Stimulated activated CD8-positive, alpha-beta memory T cell treated with anti-CD3 and anti-CD28 coated beads, Interleukin-7, amount 100 ng/mL, for 48 hours (primary cell): Measurements from ENCODE around the gene SLC5A12.
"Not testable (repeated sequence)": the region's sequence is repeated elsewhere in the genome, so short reads cannot be mapped to it uniquely, and the experiment has no call there.

ENCODE experiments used
- DNase-seq, 2 donors: peaks; one replicate each; pipeline ENCODE4 v3.0.0-alpha.2; 2020; ENCODE audit warnings: low read depth in 1 of 2; ENCODE audit errors: extremely low read depth in 1 of 2

Gene SLC5A12

GRCh38 chr11:26665036-26665435 lies 56.8 kb downstream of the SLC5A12 start:
- DNase-seq, result no peak

GRCh38 chr11:26662916-26663315 lies 58.9 kb downstream of the SLC5A12 start:
- DNase-seq, result no peak

- DNase-seq, result no peak
Measured at GRCh38 chr11:26655287-26655686, 66.6 kb downstream of the SLC5A12 start.

DNA sequence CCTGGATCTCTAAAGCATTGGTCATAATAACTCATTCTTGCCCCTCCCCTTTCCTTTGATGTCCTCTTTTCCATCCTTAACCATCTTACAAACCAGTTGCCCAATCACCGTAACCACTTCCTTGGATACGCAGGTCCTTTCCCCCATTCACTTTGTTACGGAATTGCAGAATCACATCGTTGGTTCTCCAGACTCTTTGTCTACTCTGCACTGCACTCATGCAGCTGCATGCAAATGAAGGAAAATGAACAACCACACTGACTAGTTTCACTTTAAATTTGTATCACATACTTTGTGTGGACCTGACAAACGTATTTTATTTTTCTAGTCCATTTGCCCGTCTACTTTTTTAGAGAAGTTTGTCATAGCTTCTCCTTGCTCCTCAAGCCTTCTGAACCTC lies 69.9 kb downstream of the SLC5A12 start:
- no peak for DNase-seq

- DNase-seq, result no peak
Measured at GRCh38 chr11:26649884-26650283, 72.0 kb downstream of the SLC5A12 start.

GRCh38 chr11:26643314-26643713 lies 78.5 kb downstream of the SLC5A12 start:
- DNase-seq, result not testable (repeated sequence)

DNA sequence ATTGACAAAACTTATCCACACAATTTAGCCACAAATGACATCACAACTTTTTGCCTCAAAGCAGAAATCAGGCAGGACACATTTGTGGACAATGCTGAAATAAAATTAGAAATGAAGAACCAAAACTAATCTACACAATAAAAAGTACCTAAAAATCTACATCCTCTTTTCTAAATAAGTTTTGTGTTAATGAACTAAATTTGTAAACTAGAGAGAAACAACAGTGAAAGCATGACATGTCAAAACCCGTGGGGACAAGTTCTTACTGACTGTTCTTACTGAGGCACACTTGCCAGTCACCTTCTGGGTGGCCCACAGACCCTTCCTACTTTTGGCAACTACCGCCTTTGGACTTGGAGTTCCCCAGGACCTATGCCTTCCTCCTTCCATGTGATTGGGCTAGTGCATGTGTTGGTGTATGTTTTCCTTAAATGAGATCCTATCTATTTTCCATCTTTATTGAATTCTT lies 89.1 kb downstream of the SLC5A12 start:
- DNase-seq, result no peak

- DNase-seq, result no peak
Measured at GRCh38 chr11:26626346-26626745, 95.5 kb downstream of the SLC5A12 start.

- no peak for DNase-seq
Measured at GRCh38 chr11:26623076-26623659, 98.7 kb downstream of the SLC5A12 start.

DNA sequence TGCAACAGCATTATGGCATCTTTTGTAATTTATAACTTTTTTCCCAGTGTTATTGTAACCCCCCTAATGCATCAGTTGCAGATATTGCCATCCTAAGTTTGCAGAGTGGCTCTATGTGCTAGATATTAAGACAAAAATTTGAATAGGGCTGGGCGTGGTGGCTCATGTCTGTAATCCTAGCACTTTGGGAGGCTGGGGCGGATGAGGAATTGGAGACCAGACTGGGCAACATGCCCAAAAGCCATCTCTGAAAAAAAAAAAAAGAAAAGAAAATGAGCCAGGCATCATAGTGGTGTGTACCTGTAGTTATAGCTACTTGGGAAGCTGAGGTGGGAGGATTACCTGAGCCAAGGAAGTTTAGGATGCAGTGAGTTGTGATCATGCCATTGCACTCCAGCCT lies 99.7 kb downstream of the SLC5A12 start:
- DNase-seq, result no peak

GRCh38 chr11:26621132-26621531 lies 100.7 kb downstream of the SLC5A12 start:
- DNase-seq, result no peak

DNA sequence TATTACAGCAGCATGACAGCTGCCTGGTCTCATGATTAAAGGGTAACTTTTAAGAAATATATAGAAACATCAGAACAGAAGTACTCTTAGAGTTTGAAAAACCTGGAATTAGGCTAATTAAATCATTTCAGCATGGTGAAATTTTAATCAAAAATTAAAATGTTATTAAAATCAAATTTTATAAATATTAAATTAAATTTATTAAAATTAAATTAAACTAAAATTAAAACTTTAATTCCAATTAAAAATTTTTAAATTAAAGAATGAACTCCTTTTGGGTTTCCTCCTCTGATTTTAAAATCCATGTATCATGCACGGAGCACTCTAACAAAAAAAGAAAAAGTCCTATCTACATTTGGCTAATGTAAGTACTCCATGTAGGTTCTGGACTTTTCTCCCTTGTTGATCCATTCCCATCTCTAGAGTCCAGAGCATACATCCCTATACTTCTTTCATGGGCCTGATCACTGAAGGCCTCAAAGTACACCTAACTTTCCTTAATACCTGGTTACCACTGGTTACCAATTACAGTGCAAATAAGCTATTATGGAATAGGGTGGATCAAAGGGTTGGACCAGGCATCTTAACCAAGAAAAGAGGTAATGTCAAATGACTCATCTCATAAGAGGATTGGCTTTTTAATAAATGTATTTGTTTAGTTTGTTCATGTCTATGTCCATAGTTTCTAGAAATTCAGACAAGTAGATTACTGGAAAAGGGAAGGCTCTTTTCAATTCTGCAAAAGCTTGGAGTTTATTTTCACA lies 101.4 kb downstream of the SLC5A12 start:
- no peak for DNase-seq

- DNase-seq, result no peak
Measured at GRCh38 chr11:26618441-26618840, 103.4 kb downstream of the SLC5A12 start.
